Measurements from ENCODE around the gene PTPN22.
A peak's percentile ranks its signal among the peaks of the same experiment; 100 is the strongest.
"Not testable (repeated sequence)": the region's sequence is repeated elsewhere in the genome, so short reads cannot be mapped to it uniquely, and the experiment has no call there.

PTPN22 gene

DNA sequence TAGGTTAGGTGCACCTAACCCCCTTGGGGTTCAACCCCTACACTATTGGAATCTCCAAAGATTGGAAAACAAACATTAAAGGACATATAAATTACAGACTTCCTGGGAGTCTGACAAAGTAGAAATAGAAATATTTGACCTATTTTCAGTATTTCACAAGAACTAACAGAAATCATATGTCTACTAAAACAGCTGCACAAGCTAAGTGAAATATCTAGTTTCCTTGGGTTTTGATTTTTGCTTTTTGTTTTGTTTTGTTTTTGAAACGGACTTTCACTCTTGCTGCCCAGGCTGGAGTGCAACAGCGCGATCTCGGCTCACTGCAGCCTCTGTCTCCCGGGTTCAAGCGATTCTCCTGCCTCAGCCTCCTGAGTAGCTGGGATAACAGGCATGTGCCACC, 18.8 kb downstream of the PTPN22 start:
- DNase-seq (ENCODE audit: low spot score): not testable (repeated sequence)

DNA sequence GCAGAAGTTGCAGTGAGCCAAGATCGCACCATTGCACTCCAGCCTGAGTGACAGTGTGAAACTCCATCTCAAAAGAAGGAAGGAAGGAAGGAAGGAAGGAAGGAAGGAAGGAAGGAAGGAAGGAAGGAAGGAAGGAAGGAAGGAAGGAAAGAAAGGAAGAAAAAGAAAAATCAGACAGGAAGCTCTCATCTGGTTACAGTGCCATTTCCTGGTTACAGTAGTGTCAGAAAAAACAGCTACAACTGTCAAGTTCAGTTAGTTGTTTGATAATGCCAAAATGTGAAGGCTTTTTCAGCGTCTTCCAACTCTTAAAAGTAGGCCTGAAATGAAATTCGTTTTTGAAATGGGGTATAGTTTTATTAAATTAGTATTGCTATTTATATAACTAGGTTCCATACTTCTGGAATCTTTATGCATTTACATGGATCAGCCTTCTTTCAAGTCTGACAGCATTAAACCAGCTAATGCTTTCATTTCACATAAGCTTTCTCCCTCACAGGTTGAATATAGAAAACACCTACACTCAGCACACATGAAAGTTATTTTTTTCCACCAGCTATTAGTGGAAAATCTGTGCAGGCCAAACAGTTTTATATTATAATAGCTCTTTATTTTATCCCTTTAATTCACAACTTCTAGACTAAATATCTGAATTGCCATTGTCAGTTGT, 21.2 kb downstream of the PTPN22 start:
- no peak for DNase-seq (ENCODE audit: low spot score)

DNA sequence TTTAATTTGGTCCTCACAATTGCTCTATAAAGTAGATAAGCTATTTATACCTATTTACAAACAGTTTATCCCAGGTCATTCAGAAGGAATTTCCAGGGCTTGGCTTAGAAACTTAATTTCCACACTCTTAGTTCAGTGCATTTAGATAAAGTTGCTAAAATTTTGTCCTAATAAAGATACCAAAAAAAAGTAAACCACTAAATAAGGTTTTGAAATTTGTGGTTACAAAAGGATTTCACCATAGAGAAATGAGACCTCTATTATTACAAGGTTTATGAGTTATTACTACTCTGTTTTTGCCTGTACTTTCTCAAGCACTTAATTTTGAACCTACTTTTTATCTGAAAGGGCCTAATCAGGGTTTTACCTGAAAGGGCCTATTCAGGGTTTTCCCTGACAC, 22.4 kb downstream of the PTPN22 start:
- no peak for DNase-seq (ENCODE audit: low spot score)

DNA sequence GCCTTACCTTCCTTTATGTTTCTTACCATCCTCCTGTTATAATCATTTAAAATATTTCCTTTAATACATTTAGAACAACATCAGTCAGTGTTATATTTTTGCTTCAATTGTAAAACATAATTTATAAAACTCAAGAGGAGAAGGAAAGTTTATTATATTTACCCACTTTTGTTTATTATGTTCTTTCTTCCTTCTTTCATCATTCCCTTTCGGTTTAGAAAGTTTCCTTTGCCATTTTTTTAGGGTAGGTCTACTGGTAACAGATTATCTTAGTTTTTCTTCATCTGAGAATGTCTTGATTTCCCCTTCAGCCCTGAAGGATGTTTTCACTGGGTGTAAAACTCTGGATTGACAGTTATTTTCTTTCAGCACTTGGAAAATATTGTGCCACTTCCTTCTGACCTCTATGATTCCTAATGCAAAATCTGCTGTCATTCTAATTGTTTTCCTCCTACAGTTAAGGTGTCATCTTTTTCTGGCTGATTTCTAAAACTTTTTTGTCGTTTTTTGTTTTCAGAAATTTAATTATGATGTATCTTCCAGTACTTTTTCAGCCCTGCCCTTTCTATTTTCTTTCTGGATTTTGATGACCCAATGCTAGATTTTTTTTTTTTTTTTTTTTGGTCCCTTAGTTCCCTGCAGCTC, 25.0 kb downstream of the PTPN22 start:
- DNase-seq (ENCODE audit: low spot score): no peak

DNA sequence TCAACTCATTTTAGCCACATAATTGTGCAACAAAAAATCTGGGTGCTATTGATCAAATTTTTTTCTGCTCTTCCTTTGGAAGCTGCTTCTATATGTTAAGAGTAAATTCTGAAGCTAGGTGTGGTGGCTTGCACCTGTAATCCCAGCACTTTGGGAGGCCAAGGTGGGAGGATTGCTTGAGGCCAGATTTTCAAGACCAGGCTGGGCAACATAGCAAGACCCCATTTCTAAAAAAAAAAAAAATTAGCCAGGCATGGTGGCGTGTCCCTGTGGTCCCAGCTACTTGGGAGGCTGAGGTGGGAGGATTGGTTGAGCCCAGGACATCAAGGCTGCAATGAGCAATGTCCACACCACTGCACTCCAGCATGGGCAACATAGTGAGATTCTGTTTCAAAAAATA, 35.0 kb downstream of the PTPN22 start:
- DNase-seq (ENCODE audit: low spot score): no peak

DNA sequence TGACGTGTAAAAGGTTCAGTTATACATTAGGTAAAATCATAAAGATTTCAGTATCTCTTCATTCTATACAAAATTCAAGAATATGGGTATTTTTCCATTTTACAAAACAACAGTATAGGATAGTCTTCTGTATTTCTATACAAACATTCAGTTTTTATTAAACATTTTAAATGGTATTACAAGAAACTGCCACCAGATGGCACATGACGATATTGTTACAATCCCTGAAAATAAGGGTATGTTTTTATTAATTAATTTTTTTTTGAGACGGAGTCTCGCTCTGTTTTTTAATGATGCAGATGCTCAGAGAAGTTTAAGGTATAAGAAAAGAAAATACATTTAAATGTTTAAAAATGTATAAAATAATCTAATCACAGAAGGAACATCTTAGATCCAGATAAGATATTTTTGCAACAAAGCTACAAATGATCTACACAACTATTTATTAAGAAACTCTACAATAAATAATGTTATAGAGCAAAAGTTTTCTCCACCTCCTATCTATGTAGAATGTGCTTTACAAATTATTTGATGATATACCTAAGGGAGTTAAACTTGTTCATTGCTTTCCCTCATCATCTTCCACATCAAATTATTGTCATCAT, 35.7 kb downstream of the PTPN22 start:
- DNase-seq (ENCODE audit: low spot score): peak; percentile 50

DNA sequence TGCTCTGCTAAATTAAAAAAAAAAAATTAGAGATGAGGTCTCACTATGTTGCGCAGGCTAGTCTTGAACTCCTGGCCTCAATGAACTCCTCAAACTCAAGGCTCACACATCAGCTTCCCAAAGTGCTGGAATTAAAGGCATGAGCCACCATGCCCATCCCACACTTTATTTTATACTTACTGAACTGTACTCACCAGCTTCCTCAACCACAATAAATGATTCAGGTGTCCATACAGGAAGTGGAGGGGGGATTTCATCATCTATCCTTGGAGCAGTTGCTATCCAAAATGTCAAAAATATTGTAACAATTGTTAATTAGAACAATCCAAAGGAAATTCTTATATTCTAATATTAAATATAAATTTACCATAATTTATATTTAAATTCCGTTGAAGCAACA, 36.8 kb downstream of the PTPN22 start:
- no peak for DNase-seq (ENCODE audit: low spot score)

DNA sequence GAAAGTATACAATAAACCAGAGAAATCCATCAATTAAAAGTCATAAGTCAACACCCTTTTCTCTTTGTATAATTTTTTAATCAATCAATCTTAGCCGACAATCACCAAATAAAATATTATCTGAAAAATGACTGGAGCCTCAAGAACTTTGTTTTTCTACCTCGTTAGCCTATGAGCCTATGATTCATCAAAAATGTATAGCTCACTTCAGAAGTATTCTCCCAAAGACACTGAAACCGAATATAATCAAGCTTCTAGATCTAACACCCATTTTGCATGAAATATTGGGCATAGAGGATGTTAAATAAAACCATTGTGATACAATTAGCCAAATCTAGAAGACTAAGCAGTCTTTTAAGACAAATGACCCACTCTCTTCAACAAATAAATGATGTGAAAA, 41.5 kb downstream of the PTPN22 start:
- no peak for DNase-seq (ENCODE audit: low spot score)

DNA sequence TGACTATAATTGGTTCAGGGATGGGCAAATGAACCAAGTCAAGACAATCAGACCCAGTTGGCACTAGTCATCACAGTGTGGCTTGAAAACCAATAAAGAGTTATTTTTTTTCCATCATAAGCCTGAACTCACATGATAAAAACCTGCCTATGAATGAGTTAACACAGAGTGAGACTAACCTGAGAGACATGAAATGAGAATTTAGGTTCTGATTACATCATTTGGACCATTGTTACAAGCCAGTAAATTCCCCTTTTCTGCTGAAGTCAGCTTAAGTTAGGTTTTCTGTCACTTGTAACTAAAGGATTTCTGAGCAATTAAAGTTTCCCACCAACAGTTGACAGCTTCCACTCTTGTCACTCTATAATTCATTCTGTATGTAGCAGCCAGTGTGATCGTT, 49.6 kb downstream of the PTPN22 start:
- DNase-seq (ENCODE audit: low spot score): no peak

DNA sequence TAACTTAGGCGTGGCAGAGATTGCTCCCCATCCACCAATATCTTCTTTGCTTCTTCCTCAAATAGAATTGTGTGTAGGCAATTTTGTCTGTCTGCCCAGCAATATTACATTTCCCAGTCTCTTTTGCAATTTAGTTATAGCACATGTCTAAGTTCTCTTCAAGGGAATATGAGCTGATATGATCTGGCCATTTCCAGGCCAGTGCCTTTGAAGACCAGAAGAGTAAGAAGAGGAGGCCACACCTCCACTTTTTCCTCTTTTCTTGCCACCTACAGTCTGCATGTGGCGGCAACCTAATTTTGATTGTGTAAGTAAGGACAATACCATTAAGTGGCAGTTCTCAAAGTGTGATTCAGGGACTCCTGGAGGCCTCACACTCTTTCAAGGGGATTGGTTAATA, 52.9 kb downstream of the PTPN22 start:
- no peak for DNase-seq (ENCODE audit: low spot score)

DNA sequence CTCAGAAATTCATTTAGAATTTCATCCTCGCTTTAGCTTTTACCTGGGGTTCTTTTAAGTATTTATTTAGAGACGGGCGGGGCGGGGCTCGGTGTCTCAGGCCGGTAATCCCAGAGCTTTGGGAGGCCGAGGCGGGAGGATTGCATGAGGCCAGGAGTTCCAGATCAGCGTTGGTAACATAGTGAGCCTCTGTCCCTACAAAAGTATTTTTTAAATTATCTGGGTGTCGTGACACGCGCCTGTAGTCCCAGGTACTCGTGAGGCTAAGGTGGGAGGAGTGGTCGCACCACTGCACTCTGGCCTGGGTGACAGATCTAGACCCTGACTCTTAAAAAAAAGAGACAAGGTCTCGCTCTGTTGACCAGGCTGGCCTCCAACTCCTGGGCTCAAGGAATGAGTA, 58.3 kb downstream of the PTPN22 start:
- no peak for DNase-seq (ENCODE audit: low spot score)

DNA sequence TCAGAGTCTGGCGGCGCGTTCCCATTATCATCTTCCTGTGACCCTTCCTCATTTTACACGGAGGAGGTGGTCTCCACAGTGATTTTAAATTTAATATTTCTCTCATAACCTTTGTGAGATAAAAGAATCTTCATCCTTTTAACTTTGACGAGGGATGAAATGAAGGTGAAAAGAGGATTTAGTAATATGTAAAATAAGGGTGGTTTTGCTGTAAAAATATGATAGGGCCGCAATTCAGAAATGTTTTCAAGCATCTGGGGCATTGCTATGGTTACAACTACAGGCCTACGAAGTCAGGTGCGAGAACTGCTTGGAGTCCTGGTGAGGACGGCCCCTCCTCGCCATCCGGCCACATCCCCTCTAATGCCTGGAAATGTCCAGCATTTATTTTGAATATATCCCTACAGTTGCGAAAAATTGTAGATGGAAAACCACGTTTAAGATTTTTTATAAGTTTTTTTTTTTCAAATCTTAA, 58.8 kb downstream of the PTPN22 start:
- DNase-seq (ENCODE audit: low spot score): peak; percentile 28

DNA sequence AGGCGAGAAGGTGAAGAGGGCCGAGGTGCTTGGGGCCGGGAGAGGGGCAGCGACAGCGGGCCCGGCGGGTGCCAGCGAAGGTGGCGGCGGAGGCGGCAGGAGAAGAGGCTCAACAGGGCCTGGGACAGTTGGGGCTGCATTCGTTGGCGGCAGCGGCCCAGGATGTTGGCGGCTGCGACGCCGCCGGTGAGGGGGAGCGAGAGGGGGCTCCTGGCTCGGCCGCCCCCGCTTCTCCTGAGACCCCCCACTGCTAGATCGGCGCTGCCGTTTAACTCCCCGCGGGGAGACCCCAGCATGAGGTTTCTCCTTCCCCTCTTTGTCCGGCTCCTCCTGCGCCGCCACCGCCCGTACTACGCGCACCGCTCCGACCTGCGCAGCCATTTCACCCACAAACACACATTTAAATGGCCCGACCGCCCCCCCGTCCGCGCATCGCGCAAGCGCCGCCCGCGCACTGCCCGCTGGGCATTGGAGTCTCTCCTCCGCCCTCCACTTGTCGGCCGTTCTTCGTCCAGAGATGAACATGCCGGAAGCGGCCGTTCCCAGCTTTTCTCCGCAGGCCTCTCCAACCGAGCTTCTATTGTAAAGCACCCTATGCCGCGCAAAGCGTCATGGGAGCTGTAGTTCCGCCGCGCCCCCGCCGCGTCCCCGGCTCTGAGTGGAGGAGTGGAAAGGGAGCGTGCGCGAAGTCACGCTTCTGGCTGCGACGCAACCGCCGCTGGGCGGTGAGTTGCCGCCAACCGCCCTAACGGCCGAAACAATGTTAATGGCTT, 59.4 kb downstream of the PTPN22 start, which contains the start of gene RSBN1:
Gene RSBN1 (minus strand): TSS at position 589 of the 773 bp plus-strand sequence. CDS start 64 bp downstream, at position 525.
- DNase-seq (ENCODE audit: low spot score): peak; percentile 99

DNA sequence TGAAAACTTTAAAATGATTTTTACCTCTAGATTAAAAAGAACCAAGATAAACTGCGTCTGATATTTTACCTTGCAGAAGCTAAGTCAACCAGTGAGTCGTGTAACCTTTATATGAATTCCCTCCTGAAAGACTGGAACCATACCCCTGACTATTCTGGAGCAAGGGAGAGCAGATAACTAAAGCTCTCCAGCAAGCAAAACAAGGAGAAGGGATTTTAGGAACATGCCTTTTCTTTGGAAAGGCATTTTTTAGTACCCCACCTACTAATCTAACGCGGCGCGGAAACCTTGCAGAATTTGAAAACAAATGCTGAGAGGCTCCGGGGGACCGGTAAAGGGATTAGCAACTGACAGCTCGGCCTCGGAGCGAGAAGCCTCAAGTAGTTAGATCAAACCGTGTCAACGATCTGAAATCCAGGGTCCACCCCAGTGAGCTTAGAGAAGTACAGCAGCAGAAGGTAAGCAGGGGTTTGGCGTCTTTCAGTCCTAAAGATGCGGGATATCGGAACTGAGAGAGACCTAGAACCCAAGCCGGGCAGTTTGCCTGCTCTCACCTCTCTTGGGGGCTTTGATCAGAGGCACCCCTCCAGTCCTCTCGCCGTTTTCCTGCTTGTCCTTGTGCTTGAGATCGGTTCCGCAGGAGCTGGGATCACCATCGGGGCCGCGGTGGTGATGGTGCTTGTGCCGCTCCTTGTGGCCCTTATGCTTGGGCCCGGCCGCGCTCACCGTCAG, 60.2 kb downstream of the PTPN22 start:
- peak; percentile 38 for DNase-seq (ENCODE audit: low spot score)

DNA sequence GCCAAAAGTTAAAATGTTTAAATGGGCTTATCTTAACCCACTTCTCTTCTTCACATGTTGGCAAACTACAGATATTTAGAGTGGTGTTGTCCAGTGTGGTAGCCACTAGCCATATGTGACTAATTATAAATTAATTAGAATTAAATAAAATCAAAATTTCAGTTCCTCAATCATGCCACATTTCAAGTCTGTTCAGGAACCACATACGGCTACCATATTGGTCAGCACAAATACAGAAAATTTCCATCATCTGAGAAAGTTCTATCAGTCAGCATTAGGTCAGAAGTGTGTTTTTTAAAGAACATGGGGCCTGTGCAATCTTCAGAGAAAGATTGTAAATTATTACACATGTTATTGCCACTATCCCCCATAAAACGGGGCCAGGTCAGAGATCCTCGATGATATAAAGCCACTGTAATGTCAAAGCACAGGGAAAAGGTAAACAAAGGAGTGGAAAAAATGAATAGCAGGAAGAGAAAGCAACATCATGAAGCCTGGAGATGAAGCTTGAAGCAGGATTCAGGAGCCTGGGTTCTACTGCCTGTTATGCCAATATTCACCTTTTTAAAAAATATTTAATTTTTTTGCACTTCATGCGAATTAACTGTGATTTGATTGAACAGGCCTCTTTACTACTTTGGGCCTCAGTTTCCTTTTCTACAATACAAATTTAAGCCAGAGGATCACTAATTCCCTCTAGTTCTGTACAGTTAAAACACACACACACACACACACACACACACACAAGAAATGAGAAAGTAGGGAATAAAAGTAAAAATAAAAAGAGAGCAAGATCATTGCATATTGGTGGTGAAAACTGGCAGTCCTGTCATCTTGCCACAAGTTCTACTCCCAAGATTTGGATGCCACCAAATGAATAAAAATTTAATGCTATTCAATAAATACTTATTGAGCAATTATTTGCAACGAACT, 61.6 kb downstream of the PTPN22 start:
- no peak for DNase-seq (ENCODE audit: low spot score)

DNA sequence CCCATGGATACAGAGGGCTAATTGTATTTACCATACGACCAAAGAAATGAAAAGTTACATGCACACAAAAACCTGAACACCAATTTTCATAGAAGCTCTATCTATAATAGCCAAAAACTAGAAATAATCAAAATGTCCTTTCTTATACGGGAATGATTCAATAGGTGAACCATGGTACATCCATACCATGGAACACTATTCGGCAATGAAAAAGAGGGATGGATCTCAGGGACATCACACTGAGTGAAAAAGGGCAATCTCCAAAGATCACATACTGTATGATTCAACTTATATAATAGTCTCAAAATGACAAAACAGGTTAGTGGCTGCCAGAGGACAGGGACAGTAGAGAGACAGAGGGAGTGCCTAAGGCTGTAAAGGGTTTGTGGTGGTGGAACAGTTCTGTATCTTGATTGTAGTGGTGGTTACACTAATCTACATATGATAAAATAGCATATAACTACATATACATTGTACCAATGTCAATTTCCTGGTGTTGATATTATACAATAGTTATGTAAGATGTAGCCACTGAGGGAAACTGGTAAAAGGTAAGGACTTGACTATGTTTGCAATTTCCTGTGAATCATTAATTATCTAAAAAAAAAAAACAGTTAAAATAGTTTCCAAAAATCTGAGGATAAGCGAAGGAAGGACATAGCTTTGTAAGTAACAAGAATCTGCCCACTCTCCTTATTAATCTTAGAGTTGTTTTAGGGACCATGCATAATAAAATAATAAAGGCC, 62.9 kb downstream of the PTPN22 start:
- DNase-seq (ENCODE audit: low spot score): no peak

DNA sequence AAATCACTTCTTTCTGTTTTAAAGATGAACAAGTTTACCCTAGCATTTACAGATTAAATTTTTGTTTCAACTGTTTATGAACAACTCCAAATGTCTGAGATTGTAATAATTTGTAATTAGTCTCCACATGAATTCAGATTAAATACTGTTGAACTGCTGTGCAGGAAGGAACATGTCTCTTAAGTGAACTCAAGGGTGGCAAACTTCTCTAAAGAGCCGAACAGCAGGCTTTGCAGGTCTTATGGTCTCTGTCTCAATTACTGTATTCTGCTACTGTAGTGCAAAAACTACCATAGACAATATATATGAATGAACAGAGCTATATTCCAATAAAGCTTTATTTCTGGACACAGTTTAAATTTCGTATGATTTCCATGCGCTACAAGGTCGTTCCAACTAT, 65.9 kb downstream of the PTPN22 start:
- DNase-seq (ENCODE audit: low spot score): no peak

DNA sequence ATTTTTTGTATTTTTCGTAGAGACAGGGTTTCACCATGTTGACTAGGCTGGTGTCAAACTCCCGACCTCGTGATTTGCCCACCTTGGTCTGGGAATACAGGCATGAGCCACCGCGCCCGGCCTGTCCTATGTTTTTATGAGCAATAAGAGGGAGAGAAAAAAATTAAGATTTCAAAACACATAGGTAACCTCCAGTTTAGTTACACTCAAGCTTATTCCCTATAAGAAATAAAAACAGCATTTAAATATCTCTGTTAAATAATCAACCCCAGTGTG, 66.3 kb downstream of the PTPN22 start:
- DNase-seq (ENCODE audit: low spot score): no peak

DNA sequence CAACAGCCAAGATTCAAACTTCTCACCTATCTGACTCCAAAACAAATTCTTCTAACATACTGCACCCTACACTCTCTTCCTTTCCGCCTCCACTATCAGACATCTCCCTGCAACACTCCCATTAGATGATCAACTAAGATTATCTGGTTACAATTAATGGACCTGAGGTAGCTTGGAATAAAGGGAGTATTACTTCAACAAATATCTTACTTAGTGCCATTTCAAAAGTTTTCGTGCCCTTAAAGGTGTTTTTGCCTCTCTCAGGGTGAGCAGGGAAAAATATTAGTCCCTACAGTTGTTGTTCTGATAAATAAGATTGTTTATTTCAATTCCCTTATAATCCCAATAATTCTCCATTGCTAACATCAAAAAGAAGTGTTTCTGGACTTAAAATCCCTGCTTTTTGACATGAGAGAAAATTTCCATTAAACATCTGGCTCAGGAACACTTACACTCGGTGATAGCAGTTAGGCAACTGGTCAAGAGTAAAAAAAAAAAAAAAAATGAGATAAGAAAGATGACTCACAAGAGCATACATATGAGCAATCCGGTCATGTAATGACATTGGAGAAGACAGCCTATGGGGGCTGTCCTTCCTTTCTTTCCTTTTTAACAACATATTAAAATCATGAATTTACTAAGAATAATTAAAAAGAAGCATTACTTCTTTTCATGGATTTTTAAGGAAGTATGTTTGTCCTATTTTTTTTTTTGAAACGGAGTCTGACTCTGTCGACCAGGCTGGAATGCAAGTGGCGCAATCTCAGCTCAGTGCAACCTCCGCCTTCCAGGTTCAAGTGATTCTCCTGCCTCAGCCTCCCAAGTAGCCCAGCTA, 66.9 kb downstream of the PTPN22 start:
- no peak for DNase-seq (ENCODE audit: low spot score)
